HepG2 (cell line): ENCODE results near the gene PRRT1. TPM values are rescaled to one million over a fixed set of nuclear protein-coding genes. Genes with fewer than 3 reads are reported as not detected.
A peak's percentile ranks its signal among the peaks of the same experiment; 100 is the strongest.

Experiments used
- CHD4 ChIP-seq: fragments of 200-600 bp; sonication (generic); IDR thresholded peaks from 2 replicates; pipeline ENCODE4 v1.7.0; 2017; ENCODE audit warnings: mild to moderate bottlenecking, low read length, borderline replicate concordance
- HDAC2 ChIP-seq: sonication (generic); formaldehyde crosslinking; IDR thresholded peaks from 2 replicates; pipeline ENCODE4 v1.4.0; 2020; ENCODE audit warnings: missing genetic modification reagents
- HOMEZ ChIP-seq: IDR thresholded peaks from 2 replicates; pipeline ENCODE4 v1.6.1; 2016; ENCODE audit warnings: low read depth
- MAX ChIP-seq: IDR thresholded peaks from 2 replicates; pipeline ENCODE4 v1.6.1; 2012; ENCODE audit warnings: inconsistent platforms
- MIER2 ChIP-seq: IDR thresholded peaks from 2 replicates; pipeline ENCODE4 v1.6.1; 2016; ENCODE audit warnings: missing biosample characterization, missing genetic modification reagents
- NFIB ChIP-seq: sonication (generic); formaldehyde crosslinking; IDR thresholded peaks from 2 replicates; pipeline ENCODE4 v1.9.0; 2021; ENCODE audit warnings: missing genetic modification reagents, mild to moderate bottlenecking, borderline replicate concordance
- NPAS2 ChIP-seq: sonication (generic); formaldehyde crosslinking; IDR thresholded peaks from 2 replicates; pipeline ENCODE4 v1.8.0; 2022; ENCODE audit warnings: mild to moderate bottlenecking, missing genetic modification reagents, borderline replicate concordance
- NR3C1 ChIP-seq: sonication (generic); formaldehyde crosslinking; IDR thresholded peaks from 2 replicates; pipeline ENCODE4 v1.4.0; 2020; ENCODE audit warnings: missing genetic modification reagents
- RERE ChIP-seq: IDR thresholded peaks from 2 replicates; pipeline ENCODE4 v1.6.1; 2016; ENCODE audit warnings: low read depth, missing genetic modification reagents, missing compliant biosample characterization
- SUZ12 ChIP-seq: fragments of 150-350 bp; IDR thresholded peaks from 2 replicates; pipeline ENCODE4 v1.6.1; 2014; ENCODE audit warnings: low read depth, low read length
- THRA ChIP-seq: sonication (generic); formaldehyde crosslinking; IDR thresholded peaks from 2 replicates; pipeline ENCODE4 v1.4.0; 2020; ENCODE audit warnings: missing genetic modification reagents, borderline replicate concordance
- ZNF205 ChIP-seq: IDR thresholded peaks from 2 replicates; pipeline ENCODE4 v1.6.1; 2018; ENCODE audit warnings: missing biosample characterization, missing genetic modification reagents
- ZNF34 ChIP-seq: sonication (generic); formaldehyde crosslinking; IDR thresholded peaks from 2 replicates; pipeline ENCODE4 v1.4.0; 2020; ENCODE audit warnings: mild to moderate bottlenecking, missing genetic modification reagents, borderline replicate concordance
- ZNF597 ChIP-seq: sonication (generic); formaldehyde crosslinking; IDR thresholded peaks from 2 replicates; pipeline ENCODE4 v1.5.0; 2020; ENCODE audit warnings: missing genetic modification reagents
- ZNF644 ChIP-seq: IDR thresholded peaks from 2 replicates; pipeline ENCODE4 v1.6.1; 2016; ENCODE audit warnings: low read depth
- ZNF720 ChIP-seq: sonication (generic); formaldehyde crosslinking; IDR thresholded peaks from 2 replicates; pipeline ENCODE4 v1.4.0; 2020; ENCODE audit warnings: missing genetic modification reagents
- ZNF724P ChIP-seq: sonication (generic); formaldehyde crosslinking; IDR thresholded peaks from 2 replicates; pipeline ENCODE4 v1.8.0; 2022; ENCODE audit warnings: missing genetic modification reagents, borderline replicate concordance
- polyA plus RNA-seq, 8 experiments: library from polyadenylated mRNA; depleted of rRNA in 3 of 8; stranded (reverse) in 7 of 8; unstranded in 1 of 8; fragments of >200 nt; fragmentation: Illumina TruSeq in 4 of 8; extraction: Trizol in 4 of 8; gene quantifications; 2 replicates each; pipeline versions ENCODE4 v1.2.1 to v1.2.3, GENCODE V29; 2011 to 2016; ENCODE audit warnings: low read depth in 4 of 8, missing spikeins in 1 of 8, mixed read lengths in 1 of 8; ENCODE audit not compliant: insufficient read depth in 1 of 8
- total RNA-seq, 5 experiments: library from RNA; depleted of rRNA; stranded (reverse); fragments of >200 nt; fragmentation: Illumina TruSeq; extraction: Trizol; gene quantifications; 2 replicates each; pipeline ENCODE4 v1.2.3, GENCODE V29; 2016; ENCODE audit warnings: low read depth in 1 of 5

The PRRT1 gene
- total and polyA plus RNA-seq, 2 of the 13 experiments (the other 11 are each of a cell fraction or from before 2014, with no cell fraction given): 0.64 to 1.4 TPM

GRCh38 chr6:32195902-32196681 is 44.4 kb upstream of the PRRT1 start (continued):
- TF ChIP-seq MAX (peak; percentile 97), RERE (CRISPR knock-in tag) (peak; percentile 62), SUZ12 (no peak), CHD4 (no peak), NR3C1 (CRISPR knock-in tag) (no peak), HDAC2 (CRISPR knock-in tag) (peak; percentile 68; the same call in 1 of the 2 replicates), ZNF205 (CRISPR knock-in tag) (peak; percentile 41; the same call in 1 of the 2 replicates), NPAS2 (CRISPR knock-in tag) (no peak), ZNF644 (CRISPR knock-in tag) (no peak), HOMEZ (CRISPR knock-in tag) (no peak), THRA (peak; percentile 58; the same call in 1 of the 2 replicates), MIER2 (no peak; the same call in 1 of the 2 replicates), NFIB (CRISPR knock-in tag) (no peak), ZNF597 (CRISPR knock-in tag) (0 out of 2 replicates have a peak, but pooled peaks have one; percentile 29), ZNF724P (CRISPR knock-in tag) (no peak; the same call in 1 of the 2 replicates), ZNF34 (0 out of 2 replicates have a peak, but pooled peaks have one; percentile 60), ZNF720 (CRISPR knock-in tag) (peak; percentile 74; the same call in 1 of the 2 replicates)
